Mononuclear cell (primary cell): ENCODE measurements around the gene ARHGEF38. TPM values are rescaled to one million over a fixed set of nuclear protein-coding genes. Genes with fewer than 3 reads are reported as not detected.
"Not testable (repeated sequence)": the region's sequence is repeated elsewhere in the genome, so short reads cannot be mapped to it uniquely, and the experiment has no call there.

Experiments used
- H3K27me3 ChIP-seq: 2 replicates; pipeline ENCODE4 v1.6.0; 2011; ENCODE audit warnings: low read length, control low read depth; ENCODE audit not compliant: insufficient read depth
- H3K4me1 ChIP-seq: 2 replicates; pipeline ENCODE4 v1.5.1; 2011; ENCODE audit warnings: mild to moderate bottlenecking, low read length, control low read depth; ENCODE audit not compliant: insufficient read depth
- H3K4me3 ChIP-seq: 2 replicates; pipeline ENCODE4 v1.5.1; 2011; ENCODE audit warnings: mild to moderate bottlenecking, low read length, moderate library complexity
- H3K9me3 ChIP-seq: 2 replicates; pipeline ENCODE4 v1.5.1; 2011; ENCODE audit warnings: low read depth, mild to moderate bottlenecking, control low read depth, low read length
- total RNA-seq: library from RNA; depleted of rRNA; stranded (reverse); fragments of >200 nt; gene quantifications from one replicate; pipeline ENCODE4 v1.2.3, GENCODE V29; 2012

ARHGEF38 gene
- total RNA-seq, 1 donor, result not detected

GRCh38 chr4:105588252-105588651, 35.8 kb downstream of the ARHGEF38 start:
- Histone ChIP-seq H3K4me1 (no peaks in the 10 kb centered on the region), H3K9me3 (no peaks in the 10 kb centered on the region), H3K27me3 (no peaks in the 10 kb centered on the region), H3K4me3 (no peak overlapping the region)

- Histone ChIP-seq H3K4me3 (no peak overlapping the region), H3K27me3 (no peaks in the 10 kb centered on the region), H3K9me3 (no peaks in the 10 kb centered on the region), H3K4me1 (no peaks in the 10 kb centered on the region)
These were observed 39.2 kb downstream of the ARHGEF38 start for GRCh38 chr4:105591573-105591972.

- Histone ChIP-seq H3K9me3 (no peaks in the 10 kb centered on the region), H3K27me3 (no peaks in the 10 kb centered on the region), H3K4me1 (no peaks in the 10 kb centered on the region), H3K4me3 (no peak overlapping the region)
These were observed 41.9 kb downstream of the ARHGEF38 start for GRCh38 chr4:105594099-105595010.

- H3K4me3 ChIP-seq, result no peak overlapping the region
- no peaks in the 10 kb centered on the region for H3K4me1 ChIP-seq
- no peaks in the 10 kb centered on the region for H3K27me3 ChIP-seq
- H3K9me3 ChIP-seq, result no peaks in the 10 kb centered on the region
These were observed 44.3 kb downstream of the ARHGEF38 start for GRCh38 chr4:105596684-105597083.

- H3K4me1 ChIP-seq, result no peaks in the 10 kb centered on the region
- no peaks in the 10 kb centered on the region for H3K9me3 ChIP-seq
- H3K27me3 ChIP-seq, result no peaks in the 10 kb centered on the region
- H3K4me3 ChIP-seq, result no peak overlapping the region
These were observed 45.6 kb downstream of the ARHGEF38 start for GRCh38 chr4:105598052-105598451.

- H3K9me3 ChIP-seq, result no peaks in the 10 kb centered on the region
- H3K27me3 ChIP-seq, result no peaks in the 10 kb centered on the region
- H3K4me1 ChIP-seq, result no peaks in the 10 kb centered on the region
- no peak overlapping the region for H3K4me3 ChIP-seq
These were observed 46.4 kb downstream of the ARHGEF38 start for GRCh38 chr4:105598787-105599186.

GRCh38 chr4:105599482-105599881, 47.1 kb downstream of the ARHGEF38 start:
- H3K27me3 ChIP-seq, result no peaks in the 10 kb centered on the region
- no peaks in the 10 kb centered on the region for H3K4me1 ChIP-seq
- no peak overlapping the region for H3K4me3 ChIP-seq
- H3K9me3 ChIP-seq, result no peaks in the 10 kb centered on the region

GRCh38 chr4:105599932-105600655, 47.7 kb downstream of the ARHGEF38 start:
- Histone ChIP-seq H3K4me3 (no peak overlapping the region), H3K27me3 (no peaks in the 10 kb centered on the region), H3K9me3 (no peaks in the 10 kb centered on the region), H3K4me1 (no peaks in the 10 kb centered on the region)

- no peaks in the 10 kb centered on the region for H3K27me3 ChIP-seq
- no peaks in the 10 kb centered on the region for H3K9me3 ChIP-seq
- no peaks in the 10 kb centered on the region for H3K4me1 ChIP-seq
- H3K4me3 ChIP-seq, result no peak overlapping the region
These were observed 48.5 kb downstream of the ARHGEF38 start for GRCh38 chr4:105600951-105601350.

- no peaks in the 10 kb centered on the region for H3K9me3 ChIP-seq
- H3K4me1 ChIP-seq, result no peaks in the 10 kb centered on the region
- no peaks in the 10 kb centered on the region for H3K27me3 ChIP-seq
- no peak overlapping the region for H3K4me3 ChIP-seq
These were observed 49.0 kb downstream of the ARHGEF38 start for GRCh38 chr4:105601406-105601805.

GRCh38 chr4:105603158-105603557, 50.7 kb downstream of the ARHGEF38 start:
- Histone ChIP-seq H3K27me3 (no peaks in the 10 kb centered on the region), H3K4me1 (no peaks in the 10 kb centered on the region), H3K9me3 (no peaks in the 10 kb centered on the region), H3K4me3 (no peak overlapping the region)

GRCh38 chr4:105605493-105605892, 53.1 kb downstream of the ARHGEF38 start:
- Histone ChIP-seq H3K4me3 (no peak overlapping the region), H3K27me3 (no peaks in the 10 kb centered on the region), H3K9me3 (no peaks in the 10 kb centered on the region), H3K4me1 (no peaks in the 10 kb centered on the region)

- Histone ChIP-seq H3K9me3 (no peaks in the 10 kb centered on the region), H3K27me3 (no peaks in the 10 kb centered on the region), H3K4me1 (no peaks in the 10 kb centered on the region), H3K4me3 (no peak overlapping the region)
These were observed 55.5 kb downstream of the ARHGEF38 start for GRCh38 chr4:105607876-105608275.

GRCh38 chr4:105609819-105610218, 57.4 kb downstream of the ARHGEF38 start:
- not testable (repeated sequence) for H3K4me3 ChIP-seq, H3K9me3 ChIP-seq, H3K27me3 ChIP-seq, H3K4me1 ChIP-seq

GRCh38 chr4:105613306-105613705, 60.9 kb downstream of the ARHGEF38 start:
- Histone ChIP-seq H3K27me3 (no peaks in the 10 kb centered on the region), H3K4me3 (no peak overlapping the region), H3K9me3 (no peaks in the 10 kb centered on the region), H3K4me1 (no peaks in the 10 kb centered on the region)
